HepG2 (cell line): ENCODE data around the gene ELAVL3. TPM values are rescaled to one million over a fixed set of nuclear protein-coding genes. Genes with fewer than 3 reads are reported as not detected.
A peak's percentile ranks its signal among the peaks of the same experiment; 100 is the strongest.

Experiments used
- ATAC-seq: fragments of 200-7000 bp; cut with Tn5 transposase; 3 replicates; pipeline ENCODE4 v1.9.1; 2020; ENCODE audit warnings: mild to moderate bottlenecking, moderate library complexity
- BruUV-seq: library from RNA; stranded (reverse); fragments of 400-500 nt; replicated peaks from 2 replicates; lab custom pipeline; 2021; lab: Mats Ljungman, UMichigan
- CTCF ChIA-PET: fragments of 300-600 bp; formaldehyde crosslinking; extraction: SDS; loops from one replicate; lab custom pipeline; 2021; ENCODE audit warnings: low total read pairs, inconsistent platforms, low intra/inter-chr PET ratio; lab: Yijun Ruan, JAX
- POLR2A ChIA-PET: fragments of 350-600 bp; sonication (Branson Sonifier 250); formaldehyde crosslinking; loops from one replicate; lab custom pipeline; 2020; ENCODE audit warnings: antibody characterized with exemption, inconsistent platforms; lab: Yijun Ruan, JAX
- DNase-seq: peaks from one replicate; pipeline ENCODE4 v3.0.0-alpha.2; 2015; ENCODE audit warnings: low spot score
- FAIRE-seq: peaks from 3 replicates; lab custom pipeline; 2011; peaks lifted over from hg19 to GRCh38; lab: Jason Lieb, UNC
- H2AFZ ChIP-seq: one replicate; pipeline ENCODE4 v1.6.1; 2011; ENCODE audit warnings: low read length, inconsistent platforms
- H3K27ac ChIP-seq: fragments of 300-600 bp; 3 replicates; pipeline ENCODE4 v1.8.0; 2011; ENCODE audit warnings: mixed run types, mild to moderate bottlenecking, mixed read lengths, low read length, inconsistent platforms; ENCODE audit not compliant: insufficient read depth; ENCODE audit errors: extremely low read length
- H3K27me3 ChIP-seq, 2 experiments: fragments of 200-600 bp in 1 of 2; 2 replicates in 1 of 2; 3 replicates in 1 of 2; pipeline versions ENCODE4 v1.6.0 to v1.8.0; 2011; ENCODE audit warnings: low read length in 2 of 2, mild to moderate bottlenecking in 2 of 2, moderate library complexity in 2 of 2, inconsistent platforms in 1 of 2; ENCODE audit not compliant: insufficient read depth in 2 of 2, control insufficient read depth in 1 of 2
- H3K36me3 ChIP-seq, 2 experiments: fragments of 200-600 bp in 1 of 2; replicated peaks in 1 of 2; 2 replicates in 1 of 2; 3 replicates in 1 of 2; pipeline versions ENCODE4 v1.5.1 to v1.8.0; 2011; ENCODE audit warnings: low read length in 2 of 2, inconsistent platforms in 1 of 2; ENCODE audit not compliant: insufficient read depth in 2 of 2, control insufficient read depth in 1 of 2
- H3K4me1 ChIP-seq: 2 replicates; pipeline ENCODE4 v1.5.1; 2012; ENCODE audit warnings: low read length, inconsistent platforms; ENCODE audit not compliant: insufficient read depth
- H3K4me2 ChIP-seq: 2 replicates; pipeline ENCODE4 v1.6.0; 2011; ENCODE audit warnings: low read depth, low read length, inconsistent platforms
- H3K4me3 ChIP-seq, 3 experiments: fragments of 200-600 bp in 1 of 3; sonication (generic), shearing (Covaris generic) in 1 of 3; replicated peaks in 1 of 3; 2 replicates each; pipeline ENCODE4 v1.5.1; 2011 to 2016; ENCODE audit warnings: low read length in 3 of 3, inconsistent platforms in 2 of 3, low read depth in 2 of 3, mild to moderate bottlenecking in 2 of 3, control low read depth in 1 of 3, mixed read lengths in 1 of 3; ENCODE audit not compliant: insufficient read depth in 1 of 3
- H3K79me2 ChIP-seq: one replicate; pipeline ENCODE4 v1.6.1; 2011; ENCODE audit warnings: low read length, inconsistent platforms; ENCODE audit not compliant: insufficient read depth
- H3K9ac ChIP-seq: 2 replicates; pipeline ENCODE4 v1.6.0; 2011; ENCODE audit warnings: mild to moderate bottlenecking, low read depth, low read length, inconsistent platforms; ENCODE audit not compliant: insufficient read depth
- H3K9me3 ChIP-seq: 2 replicates; pipeline ENCODE4 v1.5.1; 2012; ENCODE audit warnings: mild to moderate bottlenecking, low read length
- H4K20me1 ChIP-seq: 2 replicates; pipeline ENCODE4 v1.6.0; 2011; ENCODE audit warnings: inconsistent platforms, mild to moderate bottlenecking, low read length, moderate library complexity; ENCODE audit not compliant: insufficient read depth
- HNRNPL ChIP-seq: fragments of 200-400 bp; formaldehyde crosslinking; IDR thresholded peaks from 2 replicates; pipeline ENCODE4 v1.6.1; 2017; ENCODE audit warnings: mild to moderate bottlenecking, low read depth, low read length
- MAFK ChIP-seq, 2 experiments: IDR thresholded peaks in 1 of 2; conservative IDR thresholded peaks in 1 of 2; 2 replicates each; pipeline ENCODE4 v1.6.1; 2011; ENCODE audit warnings: improper control_type of control experiment in 2 of 2, low read length in 2 of 2
- MED1 ChIP-seq: sonication (generic); formaldehyde crosslinking; IDR thresholded peaks from 2 replicates; pipeline ENCODE4 v1.4.0; 2020; ENCODE audit warnings: missing genetic modification reagents
- MYC ChIP-seq: sonication (generic); formaldehyde crosslinking; IDR thresholded peaks from 2 replicates; pipeline ENCODE4 v1.9.0; 2021; ENCODE audit warnings: missing genetic modification reagents, borderline replicate concordance
- NFYB ChIP-seq: sonication (generic); formaldehyde crosslinking; IDR thresholded peaks from 2 replicates; pipeline ENCODE4 v1.4.0; 2020; ENCODE audit warnings: missing genetic modification reagents
- SMARCC2 ChIP-seq: fragments of 450-650 bp; IDR thresholded peaks from 2 replicates; pipeline ENCODE4 v1.6.1; 2017; ENCODE audit warnings: antibody characterized with exemption, mild to moderate bottlenecking
- SPEN ChIP-seq: sonication (generic); formaldehyde crosslinking; IDR thresholded peaks from 2 replicates; pipeline ENCODE4 v1.5.1; 2020; ENCODE audit warnings: low read depth, mild to moderate bottlenecking, missing genetic modification reagents
- STAG1 ChIP-seq: sonication (generic); formaldehyde crosslinking; IDR thresholded peaks from 2 replicates; pipeline ENCODE4 v1.4.0; 2020; ENCODE audit warnings: missing genetic modification reagents
- ZEB1 ChIP-seq: IDR thresholded peaks from 2 replicates; pipeline ENCODE4 v1.6.1; 2012; ENCODE audit warnings: mild to moderate bottlenecking, low read depth, inconsistent platforms; ENCODE audit not compliant: insufficient replicate concordance
- ZFP62 ChIP-seq: sonication (generic); formaldehyde crosslinking; IDR thresholded peaks from 2 replicates; pipeline ENCODE4 v1.4.0; 2020; ENCODE audit warnings: missing genetic modification reagents
- ZGPAT ChIP-seq: IDR thresholded peaks from 2 replicates; pipeline ENCODE4 v1.6.1; 2016; ENCODE audit warnings: mild to moderate bottlenecking
- ZNF12 ChIP-seq: sonication (generic); formaldehyde crosslinking; IDR thresholded peaks from 2 replicates; pipeline ENCODE4 v1.5.0; 2020; ENCODE audit warnings: missing genetic modification reagents
- ZNF232 ChIP-seq: sonication (generic); formaldehyde crosslinking; IDR thresholded peaks from 2 replicates; pipeline ENCODE4 v1.4.0; 2020; ENCODE audit warnings: missing genetic modification reagents, borderline replicate concordance
- ZNF562 ChIP-seq: sonication (generic); formaldehyde crosslinking; IDR thresholded peaks from 2 replicates; pipeline ENCODE4 v1.8.0; 2022; ENCODE audit warnings: missing genetic modification reagents, borderline replicate concordance
- ZNF577 ChIP-seq: sonication (generic); formaldehyde crosslinking; IDR thresholded peaks from 2 replicates; pipeline ENCODE4 v1.4.0; 2020; ENCODE audit warnings: mild to moderate bottlenecking, low read depth, missing genetic modification reagents, borderline replicate concordance
- ZNF580 ChIP-seq: IDR thresholded peaks from 2 replicates; pipeline ENCODE4 v1.6.1; 2016; ENCODE audit warnings: low read depth, borderline replicate concordance
- ZNF605 ChIP-seq: sonication (generic); formaldehyde crosslinking; IDR thresholded peaks from 2 replicates; pipeline ENCODE4 v1.8.0; 2022; ENCODE audit warnings: mild to moderate bottlenecking, missing genetic modification reagents
- ZNF788 ChIP-seq: sonication (generic); formaldehyde crosslinking; IDR thresholded peaks from 2 replicates; pipeline ENCODE4 v1.5.0; 2020; ENCODE audit warnings: mild to moderate bottlenecking, missing genetic modification reagents, borderline replicate concordance
- WGBS: methylation state at CpG from one replicate; pipeline ENCODE4 v1.1.6; 2017; ENCODE audit warnings: low lambda C conversion rate; 5-methylcytosine and 5-hydroxymethylcytosine counted together
- in situ Hi-C: cut with HindIII; loops from 2 replicates; pipeline ENCODE4 v1.10.0; 2017; ENCODE audit warnings: low pct_unique_long_range_greater_than_20kb; ENCODE audit not compliant: extremely low pct_ligation_motif_present
- intact Hi-C: fragments of 100-400 bp; cut with micrococcal nuclease; formaldehyde crosslinking; loops from one replicate; pipeline ENCODE4 v1.10.0; 2022; ENCODE audit not compliant: unreplicated experiment
- polyA plus RNA-seq, 8 experiments: library from polyadenylated mRNA; depleted of rRNA in 3 of 8; stranded (reverse) in 7 of 8; unstranded in 1 of 8; fragments of >200 nt; fragmentation: Illumina TruSeq in 4 of 8; extraction: Trizol in 4 of 8; gene quantifications; 2 replicates each; pipeline versions ENCODE4 v1.2.1 to v1.2.3, GENCODE V29; 2011 to 2016; ENCODE audit warnings: low read depth in 4 of 8, missing spikeins in 1 of 8, mixed read lengths in 1 of 8; ENCODE audit not compliant: insufficient read depth in 1 of 8
- total RNA-seq, 5 experiments: library from RNA; depleted of rRNA; stranded (reverse); fragments of >200 nt; fragmentation: Illumina TruSeq; extraction: Trizol; gene quantifications; 2 replicates each; pipeline ENCODE4 v1.2.3, GENCODE V29; 2016; ENCODE audit warnings: low read depth in 1 of 5
- TF ChIP-seq, protein P1 (sequence below): sonication (generic); formaldehyde crosslinking; IDR thresholded peaks from 2 replicates; pipeline ENCODE4 v1.4.0; 2020; ENCODE audit warnings: missing genetic modification reagents
- TF ChIP-seq, protein P2 (sequence below): sonication (generic); formaldehyde crosslinking; conservative IDR thresholded peaks from 2 replicates; pipeline ENCODE4 v1.5.0; 2020; ENCODE audit warnings: missing genetic modification reagents

Gene ELAVL3
- total and polyA plus RNA-seq, 2 of the 13 experiments (the other 11 are each of a cell fraction or from before 2014, with no cell fraction given), result 0.03 TPM; not detected in 1

- Histone ChIP-seq H4K20me1 (no peaks in the 10 kb centered on the region), H3K4me1 (peaks cover 15% of the 10 kb centered on the region), H3K9me3 (no peaks in the 10 kb centered on the region), H3K36me3 (no peaks in the 10 kb centered on the region), H3K4me2 (no peak overlapping the region), H3K27me3 (no peaks in the 10 kb centered on the region), H3K4me3 (no peak overlapping the region), H3K9ac (no peak overlapping the region), H3K27ac (no peak overlapping the region), H3K79me2 (peaks cover 12% of the 10 kb centered on the region), H2AFZ (no peak overlapping the region)
- peak; percentile 57 for ATAC-seq
- ChIA-PET POLR2A (interaction anchor here (0.6 to 2.5 kb wide), 3 partner anchors 29 to 296 kb away, joined by 3 to 33 read pairs (median 5); partner anchors contain the start of genes ELOF1 and SWSAP1), CTCF (no interaction called here)
- intact Hi-C loops, result no loop called here
- peak; percentile 95 for DNase-seq
- 15% methylated on average over 6 of the region's 9 CpGs for WGBS
- peak; percentile 87 for FAIRE-seq
- BruUV-seq, result no TSS peak
- in situ Hi-C loops, result no loop called here
- TF ChIP-seq ZFP62 (CRISPR knock-in tag), result no peak
- TF ChIP-seq MED1 (CRISPR knock-in tag), result peak; percentile 57; the same call in 1 of the 2 replicates
- TF ChIP-seq, protein P1, sequence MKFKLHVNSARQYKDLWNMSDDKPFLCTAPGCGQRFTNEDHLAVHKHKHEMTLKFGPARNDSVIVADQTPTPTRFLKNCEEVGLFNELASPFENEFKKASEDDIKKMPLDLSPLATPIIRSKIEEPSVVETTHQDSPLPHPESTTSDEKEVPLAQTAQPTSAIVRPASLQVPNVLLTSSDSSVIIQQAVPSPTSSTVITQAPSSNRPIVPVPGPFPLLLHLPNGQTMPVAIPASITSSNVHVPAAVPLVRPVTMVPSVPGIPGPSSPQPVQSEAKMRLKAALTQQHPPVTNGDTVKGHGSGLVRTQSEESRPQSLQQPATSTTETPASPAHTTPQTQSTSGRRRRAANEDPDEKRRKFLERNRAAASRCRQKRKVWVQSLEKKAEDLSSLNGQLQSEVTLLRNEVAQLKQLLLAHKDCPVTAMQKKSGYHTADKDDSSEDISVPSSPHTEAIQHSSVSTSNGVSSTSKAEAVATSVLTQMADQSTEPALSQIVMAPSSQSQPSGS (CRISPR knock-in tag), result peak; percentile 68; the same call in 1 of the 2 replicates
- TF ChIP-seq ZNF12, result no peak
- TF ChIP-seq ZGPAT, result 0 out of 2 replicates have a peak, but pooled peaks have one; percentile 40
- TF ChIP-seq HNRNPL, result 0 out of 2 replicates have a peak, but pooled peaks have one; percentile 66
- 0 out of 2 replicates have a peak, but pooled peaks have one; percentile 36 for TF ChIP-seq SPEN (CRISPR knock-in tag)
- peak; percentile 55; the same call in 1 of the 2 replicates for TF ChIP-seq ZNF788 (CRISPR knock-in tag)
- no peak for TF ChIP-seq ZEB1
- no peak for TF ChIP-seq ZNF577 (CRISPR knock-in tag)
- TF ChIP-seq ZNF562 (CRISPR knock-in tag), result no peak
- peak; percentile 90 for TF ChIP-seq NFYB (CRISPR knock-in tag)
- peak; percentile 54 for TF ChIP-seq STAG1
- no peak for TF ChIP-seq ZNF605 (CRISPR knock-in tag)
- TF ChIP-seq SMARCC2, result no peak
- no peak for TF ChIP-seq MAFK (conservative IDR thresholded peaks at IDR 0.05 in 1 of 2, IDR thresholded peaks at IDR 0.05 in 1 of 2; ENCODE audit: low read length in 2 of 2)
- TF ChIP-seq MYC (CRISPR knock-in tag), result peak; percentile 93; the same call in 1 of the 2 replicates
- TF ChIP-seq ZNF580 (CRISPR knock-in tag), result 0 out of 2 replicates have a peak, but pooled peaks have one; percentile 59
- TF ChIP-seq ZNF232 (CRISPR knock-in tag), result peak; percentile 50; the same call in 1 of the 2 replicates
- TF ChIP-seq, protein P2, sequence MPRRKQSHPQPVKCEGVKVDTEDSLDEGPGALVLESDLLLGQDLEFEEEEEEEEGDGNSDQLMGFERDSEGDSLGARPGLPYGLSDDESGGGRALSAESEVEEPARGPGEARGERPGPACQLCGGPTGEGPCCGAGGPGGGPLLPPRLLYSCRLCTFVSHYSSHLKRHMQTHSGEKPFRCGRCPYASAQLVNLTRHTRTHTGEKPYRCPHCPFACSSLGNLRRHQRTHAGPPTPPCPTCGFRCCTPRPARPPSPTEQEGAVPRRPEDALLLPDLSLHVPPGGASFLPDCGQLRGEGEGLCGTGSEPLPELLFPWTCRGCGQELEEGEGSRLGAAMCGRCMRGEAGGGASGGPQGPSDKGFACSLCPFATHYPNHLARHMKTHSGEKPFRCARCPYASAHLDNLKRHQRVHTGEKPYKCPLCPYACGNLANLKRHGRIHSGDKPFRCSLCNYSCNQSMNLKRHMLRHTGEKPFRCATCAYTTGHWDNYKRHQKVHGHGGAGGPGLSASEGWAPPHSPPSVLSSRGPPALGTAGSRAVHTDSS (CRISPR knock-in tag), result no peak
Measured at GRCh38 chr19:11530432-11530831, 49.6 kb upstream of the ELAVL3 start.
